Endothelial cell of umbilical vein (primary cell): Measurements from ENCODE around the gene MYO9A. TPM values are rescaled to one million over a fixed set of nuclear protein-coding genes. Genes with fewer than 3 reads are reported as not detected.

Source experiments
- BruUV-seq: library from RNA; stranded (reverse); fragments of 400-500 nt; replicated peaks from 2 replicates; lab custom pipeline; 2021; lab: Mats Ljungman, UMichigan
- CTCF ChIA-PET: fragments of 300-600, 350-600 bp; sonication (Branson Sonifier 250); formaldehyde crosslinking; loops from one replicate; lab custom pipeline; 2021; ENCODE audit warnings: antibody characterized with exemption, inconsistent platforms; lab: Charles Lee
- POLR2A ChIA-PET: fragments of 300-600, 350-600 bp; sonication (Branson Sonifier 250); formaldehyde crosslinking; loops from one replicate; lab custom pipeline; 2021; ENCODE audit warnings: antibody characterized with exemption, inconsistent platforms; lab: Charles Lee
- DNase-seq: peaks from one replicate; pipeline ENCODE4 v3.0.0-alpha.2; 2011; ENCODE audit warnings: low read depth, low spot score
- FAIRE-seq: peaks from 2 replicates; lab custom pipeline; 2011; peaks lifted over from hg19 to GRCh38; lab: Jason Lieb, UNC
- H2AFZ ChIP-seq: 2 replicates; pipeline ENCODE4 v1.6.0; 2012; ENCODE audit warnings: low read depth, low read length, control low read depth, inconsistent platforms
- H3K27ac ChIP-seq: 2 replicates; pipeline ENCODE4 v1.5.1; 2011; ENCODE audit warnings: low read depth, mild to moderate bottlenecking, control low read depth, low read length, moderate library complexity; ENCODE audit not compliant: insufficient read depth
- H3K27me3 ChIP-seq, 2 experiments: 2 replicates each; pipeline versions ENCODE4 v1.6.0 to v1.6.1; 2011; ENCODE audit warnings: low read length in 2 of 2, mixed read lengths in 1 of 2; ENCODE audit not compliant: control insufficient read depth in 2 of 2, insufficient read depth in 2 of 2
- H3K36me3 ChIP-seq, 2 experiments: 2 replicates in 1 of 2; 3 replicates in 1 of 2; pipeline ENCODE4 v1.5.1; 2011; ENCODE audit warnings: low read length in 2 of 2, mild to moderate bottlenecking in 1 of 2, moderate library complexity in 1 of 2; ENCODE audit not compliant: control insufficient read depth in 2 of 2, insufficient read depth in 2 of 2; ENCODE audit errors: extremely low read depth in 1 of 2
- H3K4me1 ChIP-seq: 3 replicates; pipeline ENCODE4 v1.5.1; 2011; ENCODE audit warnings: mild to moderate bottlenecking, low read length; ENCODE audit not compliant: control insufficient read depth, insufficient read depth; ENCODE audit errors: extremely low read depth
- H3K4me2 ChIP-seq: 2 replicates; pipeline ENCODE4 v1.6.1; 2011; ENCODE audit warnings: low read length, control low read depth, mixed read lengths; ENCODE audit not compliant: insufficient read depth
- H3K4me3 ChIP-seq, 3 experiments: fragments of 200-600 bp in 1 of 3; sonication (generic), shearing (Covaris generic) in 1 of 3; replicated peaks in 1 of 3; 2 replicates each; pipeline ENCODE4 v1.5.1; 2011 to 2016; ENCODE audit warnings: control low read depth in 3 of 3, low read length in 3 of 3, mild to moderate bottlenecking in 2 of 3, inconsistent platforms in 1 of 3, low read depth in 1 of 3, moderate library complexity in 1 of 3; ENCODE audit not compliant: insufficient read depth in 1 of 3
- H3K79me2 ChIP-seq: 2 replicates; pipeline ENCODE4 v1.6.0; 2012; ENCODE audit warnings: low read length, inconsistent platforms; ENCODE audit not compliant: control insufficient read depth, insufficient read depth
- H3K9ac ChIP-seq: replicated peaks from 2 replicates; pipeline ENCODE3; 2011; ENCODE audit warnings: low read length, control low read depth; ENCODE audit not compliant: insufficient read depth; ENCODE audit errors: extremely low read depth
- H3K9me1 ChIP-seq: replicated peaks from 3 replicates; pipeline ENCODE4 v1.6.0; 2011; ENCODE audit warnings: mild to moderate bottlenecking, low read length; ENCODE audit not compliant: control insufficient read depth, insufficient read depth; ENCODE audit errors: extremely low read depth
- H3K9me3 ChIP-seq: replicated peaks from 2 replicates; pipeline ENCODE4 v1.5.1; 2012; ENCODE audit warnings: low read length, inconsistent platforms; ENCODE audit not compliant: control insufficient read depth, insufficient read depth
- H4K20me1 ChIP-seq: replicated peaks from 2 replicates; pipeline ENCODE3; 2011; ENCODE audit warnings: mild to moderate bottlenecking, low read length; ENCODE audit not compliant: control insufficient read depth, insufficient read depth; ENCODE audit errors: extremely low read depth
- EZH2 ChIP-seq: IDR thresholded peaks from 2 replicates; pipeline ENCODE4 v1.6.1; 2012; ENCODE audit warnings: borderline replicate concordance, low read depth, mild to moderate bottlenecking, moderate library complexity, low read length, inconsistent platforms; ENCODE audit not compliant: severe bottlenecking
- FOS ChIP-seq: IDR thresholded peaks from 2 replicates; pipeline ENCODE4 v1.6.1; 2011; ENCODE audit warnings: mild to moderate bottlenecking, low read length, moderate library complexity, borderline replicate concordance; ENCODE audit not compliant: insufficient read depth
- GATA2 ChIP-seq: IDR thresholded peaks from 2 replicates; pipeline ENCODE4 v1.7.0; 2011; ENCODE audit warnings: low read depth, mild to moderate bottlenecking, moderate library complexity, mixed read lengths, low read length; ENCODE audit not compliant: insufficient read length, insufficient read depth
- JUN ChIP-seq: IDR thresholded peaks from 2 replicates; pipeline ENCODE4 v1.6.1; 2011; ENCODE audit warnings: borderline replicate concordance, low read depth; ENCODE audit not compliant: insufficient read length, insufficient read depth
- MYC ChIP-seq: IDR thresholded peaks from one replicate; pipeline ENCODE4 v1.6.1; 2011; ENCODE audit warnings: mild to moderate bottlenecking, low read depth, low read length
- POLR2A ChIP-seq: IDR thresholded peaks from 2 replicates; pipeline ENCODE4 v1.6.1; 2012; ENCODE audit warnings: low read depth, mild to moderate bottlenecking, control low read depth, low read length
- POLR2AphosphoS5 ChIP-seq: IDR thresholded peaks from 2 replicates; pipeline ENCODE4 v1.6.1; 2012; ENCODE audit warnings: low read depth, mild to moderate bottlenecking, control low read depth, low read length, moderate library complexity; ENCODE audit not compliant: insufficient read depth
- dilution Hi-C: fragments of 300-500 bp; cut with MboI; formaldehyde crosslinking; loops from one replicate; pipeline ENCODE4 v1.15.0; 2019; ENCODE audit warnings: low sequenced_read_pairs; ENCODE audit not compliant: extremely low pct_ligation_motif_present
- intact Hi-C: fragments of 100-400 bp; cut with micrococcal nuclease; formaldehyde crosslinking; loops from one replicate; pipeline ENCODE4 v1.10.0; 2022
- polyA plus RNA-seq, 4 experiments: library from polyadenylated mRNA; depleted of rRNA in 3 of 4; stranded (reverse) in 3 of 4; unstranded in 1 of 4; fragments of >200 nt; gene quantifications; 2 replicates each; pipeline versions ENCODE4 v1.2.1 to v1.2.3, GENCODE V29; 2011 to 2012; ENCODE audit warnings: missing spikeins in 1 of 4
- total RNA-seq: library from RNA; stranded (reverse); gene quantifications from 2 replicates; pipeline ENCODE4 v1.2.3, GENCODE V29; 2021
- TF ChIP-seq, protein P1 (sequence below), 2 donors: IDR thresholded peaks; 1 replicate in 1 of 2; 2 replicates in 1 of 2; pipeline ENCODE4 v1.5.1; 2011; ENCODE audit warnings: low read length in 2 of 2, mild to moderate bottlenecking in 2 of 2, moderate library complexity in 2 of 2, control low read depth in 1 of 2, inconsistent platforms in 1 of 2, low read depth in 1 of 2; ENCODE audit not compliant: insufficient read depth in 1 of 2; ENCODE audit errors: extremely low read depth in 1 of 2
- TF ChIP-seq, protein P2 (sequence below): IDR thresholded peaks from 2 replicates; pipeline ENCODE4 v1.6.1; 2011; ENCODE audit not compliant: insufficient read depth, insufficient read length

MYO9A gene
- total and polyA plus RNA-seq, 2 donors (not counting 3 experiments of a cell fraction or from before 2014, with no cell fraction given): 6.4 to 30.3 TPM

DNA sequence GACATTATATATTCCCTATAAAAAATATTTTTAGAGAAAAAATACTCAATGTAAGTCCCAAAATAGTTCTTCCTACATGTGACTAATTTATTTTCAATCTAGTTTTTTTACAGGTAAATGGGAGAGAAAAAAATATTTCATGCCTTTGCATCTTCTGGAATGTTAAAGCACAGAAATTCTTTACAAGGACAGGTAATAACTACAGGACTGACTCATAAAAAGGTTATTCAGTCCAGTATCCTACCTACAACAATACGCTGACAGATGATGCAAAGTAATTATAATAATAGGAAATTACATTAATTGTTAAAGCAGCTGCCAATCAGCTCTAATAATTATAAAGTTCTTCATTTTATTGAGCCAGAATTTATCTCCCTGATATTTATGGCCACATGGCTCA, 147.5 kb downstream of the MYO9A start:
- no peak overlapping the region for H3K4me3 ChIP-seq
- dilution Hi-C loops: no loop called here
- no peak overlapping the region for H3K4me2 ChIP-seq
- intact Hi-C loops: no loop called here
- FAIRE-seq (no peak), DNase-seq (no peak)
- no peaks in the 10 kb centered on the region for H3K36me3 ChIP-seq
- no peaks in the 10 kb centered on the region for H3K27me3 ChIP-seq
- H2AFZ ChIP-seq: no peak overlapping the region
- TF ChIP-seq FOS (no peak), MYC (no peak), POLR2A (no peak)
- TF ChIP-seq, protein P1, sequence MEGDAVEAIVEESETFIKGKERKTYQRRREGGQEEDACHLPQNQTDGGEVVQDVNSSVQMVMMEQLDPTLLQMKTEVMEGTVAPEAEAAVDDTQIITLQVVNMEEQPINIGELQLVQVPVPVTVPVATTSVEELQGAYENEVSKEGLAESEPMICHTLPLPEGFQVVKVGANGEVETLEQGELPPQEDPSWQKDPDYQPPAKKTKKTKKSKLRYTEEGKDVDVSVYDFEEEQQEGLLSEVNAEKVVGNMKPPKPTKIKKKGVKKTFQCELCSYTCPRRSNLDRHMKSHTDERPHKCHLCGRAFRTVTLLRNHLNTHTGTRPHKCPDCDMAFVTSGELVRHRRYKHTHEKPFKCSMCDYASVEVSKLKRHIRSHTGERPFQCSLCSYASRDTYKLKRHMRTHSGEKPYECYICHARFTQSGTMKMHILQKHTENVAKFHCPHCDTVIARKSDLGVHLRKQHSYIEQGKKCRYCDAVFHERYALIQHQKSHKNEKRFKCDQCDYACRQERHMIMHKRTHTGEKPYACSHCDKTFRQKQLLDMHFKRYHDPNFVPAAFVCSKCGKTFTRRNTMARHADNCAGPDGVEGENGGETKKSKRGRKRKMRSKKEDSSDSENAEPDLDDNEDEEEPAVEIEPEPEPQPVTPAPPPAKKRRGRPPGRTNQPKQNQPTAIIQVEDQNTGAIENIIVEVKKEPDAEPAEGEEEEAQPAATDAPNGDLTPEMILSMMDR (IDR thresholded peaks at IDR 0.05; ENCODE audit: extremely low read depth in 1 of 2, insufficient read depth in 1 of 2, low read depth in 1 of 2, low read length in 2 of 2): no peak
- TF ChIP-seq, protein P2, sequence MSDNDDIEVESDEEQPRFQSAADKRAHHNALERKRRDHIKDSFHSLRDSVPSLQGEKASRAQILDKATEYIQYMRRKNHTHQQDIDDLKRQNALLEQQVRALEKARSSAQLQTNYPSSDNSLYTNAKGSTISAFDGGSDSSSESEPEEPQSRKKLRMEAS: no peak
- no peaks in the 10 kb centered on the region for H3K9me1 ChIP-seq
- no peaks in the 10 kb centered on the region for H4K20me1 ChIP-seq
- ChIA-PET CTCF (no interaction called here), POLR2A (no interaction called here)
- no peaks in the 10 kb centered on the region for H3K9me3 ChIP-seq
- H3K9ac ChIP-seq: no peak overlapping the region
- no peaks in the 10 kb centered on the region for H3K4me1 ChIP-seq
- H3K79me2 ChIP-seq: no peaks in the 10 kb centered on the region
- no peak overlapping the region for H3K27ac ChIP-seq
- BruUV-seq: no TSS peak

DNA sequence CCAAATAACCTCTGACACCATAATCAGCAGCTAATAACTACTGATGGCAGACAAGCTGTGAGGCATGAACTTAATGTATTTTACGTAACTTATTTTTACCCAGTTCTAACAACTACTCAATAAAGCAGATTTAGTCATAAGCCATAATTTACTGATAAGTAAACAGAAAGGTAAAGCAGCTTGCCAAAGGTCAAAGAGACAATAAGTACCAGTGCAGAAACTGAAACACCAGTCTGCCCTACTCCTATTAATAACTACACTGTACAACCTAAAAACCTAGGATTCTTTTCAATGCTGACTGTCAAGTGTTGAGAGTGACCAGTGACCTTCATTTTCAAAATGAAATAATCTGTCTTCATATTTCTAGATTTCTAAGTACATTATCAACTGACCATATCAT, 155.4 kb downstream of the MYO9A start:
- Histone ChIP-seq H3K9me1 (no peaks in the 10 kb centered on the region), H3K9ac (no peak overlapping the region), H3K4me1 (no peaks in the 10 kb centered on the region), H3K36me3 (no peaks in the 10 kb centered on the region), H3K4me3 (no peak overlapping the region), H4K20me1 (no peaks in the 10 kb centered on the region), H3K27me3 (no peaks in the 10 kb centered on the region), H3K27ac (no peak overlapping the region), H2AFZ (no peak overlapping the region), H3K9me3 (no peaks in the 10 kb centered on the region), H3K4me2 (no peak overlapping the region), H3K79me2 (no peaks in the 10 kb centered on the region)
- no TSS peak for BruUV-seq
- TF ChIP-seq JUN (no peak), GATA2 (no peak), POLR2AphosphoS5 (no peak), MYC (no peak), POLR2A (no peak), EZH2 (no peak), FOS (no peak)
- TF ChIP-seq, protein P1 (IDR thresholded peaks at IDR 0.05; ENCODE audit: extremely low read depth in 1 of 2, insufficient read depth in 1 of 2, low read depth in 1 of 2, low read length in 2 of 2): no peak
- TF ChIP-seq, protein P2: no peak
- DNase-seq (peak; percentile 26), FAIRE-seq (no peak)
- POLR2A ChIA-PET: no interaction called here
- dilution Hi-C loops (no loop called here), intact Hi-C loops (no loop called here)
- CTCF ChIA-PET: interaction anchor here (1.7 kb wide), 1 partner anchor 16 kb away, joined by 4 read pairs; no protein-coding TSS in a partner anchor
